ENCODE data around the gene IKZF3. TPM values are rescaled to one million over a fixed set of nuclear protein-coding genes. Genes with fewer than 3 reads are reported as not detected.
A peak's percentile ranks its signal among the peaks of the same experiment; 100 is the strongest.

The IKZF3 gene
- total and polyA plus RNA-seq, 7 experiments from 2014 or later: 9.7 to 77.8 (median 55.5) TPM

DNA sequence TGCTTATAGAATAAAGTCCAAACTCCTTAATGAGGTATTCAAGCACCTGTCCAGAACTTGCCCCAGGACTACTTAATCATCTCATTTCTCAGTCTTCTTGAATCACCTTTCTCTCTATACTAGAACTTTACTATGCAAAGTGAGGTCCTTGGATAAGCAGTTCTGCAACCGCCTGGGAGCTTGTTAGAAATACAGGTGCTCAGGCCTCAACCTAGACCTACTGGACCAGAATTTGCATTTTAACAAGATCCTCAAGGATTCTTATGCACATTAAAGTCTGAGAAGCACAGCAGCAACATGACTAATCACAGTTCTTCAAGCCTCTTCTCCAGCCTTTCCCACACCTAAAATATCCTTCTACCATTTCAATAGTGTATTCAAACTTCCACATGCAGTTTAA, 64.7 kb downstream of the IKZF3 start:
- Histone ChIP-seq H3K27ac (ENCODE audit: low read depth, low read length) (peak overlapping the region; percentile 52), H3K36me3 (ENCODE audit: control insufficient read depth in 2 of 3, insufficient read depth in 3 of 3, low read length in 3 of 3) (no peaks in the 10 kb centered on the region), H3K4me1 (ENCODE audit: control insufficient read depth in 2 of 2, insufficient read depth in 2 of 2, low read length in 2 of 2) (peaks cover 37 to 52% of the 10 kb centered on the region in 2 donors), H3K9me3 (ENCODE audit: control insufficient read depth in 2 of 3, low read length in 3 of 3) (no peaks in the 10 kb centered on the region), H3K4me3 (ENCODE audit: low read length) (no peak overlapping the region), H3K27me3 (ENCODE audit: control insufficient read depth in 2 of 2, insufficient read depth in 2 of 2, low read length in 2 of 2) (no peaks in the 10 kb centered on the region)
- ChIA-PET CTCF (interaction anchor here (1.1 to 1.4 kb wide), 2 partner anchors 13 kb away, joined by 3 read pairs; no protein-coding TSS in a partner anchor), POLR2A (interaction anchor here (1.1 to 1.7 kb wide), 5 partner anchors 10 to 20 kb away, joined by 3 to 11 read pairs (median 4); no protein-coding TSS in a partner anchor)
- Mint-ChIP-seq H3K36me3 (peaks cover 4 to 26% (median 19%) of the 10 kb centered on the region in 5 donors), H3K4me1 (peaks cover 33 to 79% (median 66%) of the 10 kb centered on the region in 7 donors), H3K4me3 (peak overlapping the region in 8 of 10 donors; percentile 2 to 46 (median 17)), H3K27ac (peak overlapping the region; percentile 9 to 97 (median 91)), H3K27me3 (no peaks in the 10 kb centered on the region), H3K9me3 (peaks cover 0 to 7% (median 0%) of the 10 kb centered on the region in 11 donors)
- ATAC-seq (no peak), DNase-seq (no peak)
- intact Hi-C loops (cut with micrococcal nuclease): no loop called here

DNA sequence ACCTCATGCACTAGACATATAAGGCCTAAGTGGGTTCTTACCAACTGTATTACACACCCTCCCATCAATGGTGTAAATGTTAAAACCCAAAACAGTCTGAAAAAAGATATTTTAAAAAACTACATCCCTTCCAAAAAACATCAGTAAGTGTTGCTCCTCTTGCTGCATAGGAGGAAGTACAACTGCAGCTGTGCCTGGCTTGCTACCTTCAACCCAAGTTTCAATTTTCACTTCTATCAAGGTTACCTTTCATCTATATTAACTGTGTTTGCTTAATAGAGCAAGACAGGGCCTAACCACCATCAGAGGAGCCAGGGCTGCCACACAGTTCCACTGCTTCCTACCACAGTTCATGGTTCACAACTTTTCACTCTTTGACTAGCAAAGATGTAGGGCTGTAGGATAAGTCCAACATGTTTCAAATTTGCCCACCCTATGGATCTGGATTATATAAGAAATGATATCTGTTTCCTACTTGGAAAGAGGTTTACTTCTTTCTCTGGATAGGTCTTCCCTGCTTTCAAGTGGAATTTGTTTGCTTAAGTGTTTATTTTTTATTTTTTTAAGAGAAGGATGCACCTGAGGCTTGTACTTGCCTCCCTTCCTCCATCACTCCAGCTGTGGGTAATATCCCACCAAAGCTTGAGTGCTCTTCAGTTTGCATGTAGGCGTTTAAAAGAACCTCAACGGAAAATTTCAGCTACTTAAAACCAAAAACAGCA, 69.7 kb downstream of the IKZF3 start:
- Mint-ChIP-seq H3K27ac (peak overlapping the region; percentile 86 to 96 (median 93)), H3K27me3 (no peaks in the 10 kb centered on the region), H3K4me1 (peaks cover 49 to 86% (median 82%) of the 10 kb centered on the region in 7 donors), H3K9me3 (peaks cover 0 to 4% (median 0%) of the 10 kb centered on the region in 11 donors), H3K36me3 (peaks cover 7 to 34% (median 24%) of the 10 kb centered on the region in 5 donors), H3K4me3 (peak overlapping the region; percentile 37 to 82 (median 76))
- ATAC-seq: peak; percentile 83
- intact Hi-C loops (cut with micrococcal nuclease): loop anchor here (1.0 to 5.0 kb wide), 4 partner anchors 19 to 68 kb away; partner anchors contain the start of gene IKZF3 (in 1 of the 2)
- H3K4me3 ChIP-seq (ENCODE audit: low read length): peak overlapping the region; percentile 2
- no peaks in the 10 kb centered on the region for H3K9me3 ChIP-seq (ENCODE audit: control insufficient read depth in 2 of 3, low read length in 3 of 3)
- H3K4me1 ChIP-seq (ENCODE audit: control insufficient read depth in 2 of 2, insufficient read depth in 2 of 2, low read length in 2 of 2): peaks cover 56 to 66% of the 10 kb centered on the region in 2 donors
- ChIA-PET CTCF (interaction anchor here (0.7 to 2.1 kb wide), 5 partner anchors 11 to 172 kb away, joined by 3 to 10 read pairs (median 4); no protein-coding TSS in a partner anchor), POLR2A (interaction anchor here (0.8 to 7.7 kb wide), 15 partner anchors 8 to 67 kb away, joined by 3 to 48 read pairs (median 5); no protein-coding TSS in a partner anchor)
- H3K27ac ChIP-seq (ENCODE audit: low read depth, low read length): peak overlapping the region; percentile 65
- DNase-seq: peak in 7 of 9 donors; percentile 28 to 67 (median 44)
- H3K36me3 ChIP-seq (ENCODE audit: control insufficient read depth in 2 of 3, insufficient read depth in 3 of 3, low read length in 3 of 3): no peaks in the 10 kb centered on the region
- H3K27me3 ChIP-seq (ENCODE audit: control insufficient read depth in 2 of 2, insufficient read depth in 2 of 2, low read length in 2 of 2): no peaks in the 10 kb centered on the region

DNA sequence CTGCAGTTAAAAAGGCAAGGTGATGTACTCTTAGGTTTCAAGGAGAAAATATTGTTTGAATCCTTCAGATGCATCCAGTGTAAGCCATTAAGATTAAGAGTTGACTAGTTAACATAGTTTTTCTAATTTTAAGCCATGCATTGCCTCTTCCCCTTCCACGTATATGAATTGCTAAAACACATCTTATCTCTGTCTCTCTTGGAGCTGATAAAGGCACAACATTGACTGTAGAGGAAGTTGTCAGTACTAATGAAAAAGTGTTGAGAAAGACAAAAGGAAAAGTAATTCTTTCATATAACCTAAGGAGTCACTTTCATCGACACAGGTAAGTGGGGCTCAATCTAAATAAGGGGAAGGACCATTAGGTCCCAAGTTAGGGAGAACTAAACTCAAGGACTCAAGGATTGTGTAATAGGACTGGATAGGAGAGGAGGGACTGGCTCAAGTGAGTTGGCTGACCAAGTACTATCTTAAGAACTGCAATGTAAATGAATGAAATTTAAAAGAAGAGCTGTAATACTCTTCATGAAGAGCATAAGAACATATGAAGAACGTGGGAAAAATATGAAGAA, 70.7 kb downstream of the IKZF3 start:
- H3K27ac ChIP-seq (ENCODE audit: low read depth, low read length): peak overlapping the region; percentile 65
- POLR2A ChIA-PET: interaction anchor here (0.7 to 7.7 kb wide), 22 partner anchors 8 to 678 kb away, joined by 3 to 48 read pairs (median 5); partner anchors contain the start of genes CASC3, IKZF3 and PGAP3
- no peaks in the 10 kb centered on the region for H3K27me3 Mint-ChIP-seq
- CTCF ChIA-PET: interaction anchor here (0.7 to 2.1 kb wide), 8 partner anchors 17 to 171 kb away, joined by 3 to 10 read pairs (median 5); no protein-coding TSS in a partner anchor
- intact Hi-C loops (cut with micrococcal nuclease): loop anchor here (1.0 to 5.0 kb wide), 4 partner anchors 15 to 69 kb away; partner anchors contain the start of gene IKZF3 (in 1 of the 2)
- H3K27ac Mint-ChIP-seq: peak overlapping the region; percentile 80 to 96 (median 93)
- H3K9me3 ChIP-seq (ENCODE audit: control insufficient read depth in 2 of 3, low read length in 3 of 3): no peaks in the 10 kb centered on the region
- no peaks in the 10 kb centered on the region for H3K27me3 ChIP-seq (ENCODE audit: control insufficient read depth in 2 of 2, insufficient read depth in 2 of 2, low read length in 2 of 2)
- H3K4me1 ChIP-seq (ENCODE audit: control insufficient read depth in 2 of 2, insufficient read depth in 2 of 2, low read length in 2 of 2): peaks cover 50 to 58% of the 10 kb centered on the region in 2 donors
- peak overlapping the region; percentile 35 to 82 (median 78) for H3K4me3 Mint-ChIP-seq
- H3K4me3 ChIP-seq (ENCODE audit: low read length): peak overlapping the region; percentile 2
- H3K9me3 Mint-ChIP-seq: peaks cover 0 to 4% (median 0%) of the 10 kb centered on the region in 11 donors
- ATAC-seq (no peak), DNase-seq (no peak)
- H3K36me3 Mint-ChIP-seq: peaks cover 7 to 32% (median 28%) of the 10 kb centered on the region in 5 donors
- H3K4me1 Mint-ChIP-seq: peaks cover 44 to 76% (median 73%) of the 10 kb centered on the region in 7 donors
- H3K36me3 ChIP-seq (ENCODE audit: control insufficient read depth in 2 of 3, insufficient read depth in 3 of 3, low read length in 3 of 3): peaks cover 0 to 5% (median 4%) of the 10 kb centered on the region in 3 experiments

DNA sequence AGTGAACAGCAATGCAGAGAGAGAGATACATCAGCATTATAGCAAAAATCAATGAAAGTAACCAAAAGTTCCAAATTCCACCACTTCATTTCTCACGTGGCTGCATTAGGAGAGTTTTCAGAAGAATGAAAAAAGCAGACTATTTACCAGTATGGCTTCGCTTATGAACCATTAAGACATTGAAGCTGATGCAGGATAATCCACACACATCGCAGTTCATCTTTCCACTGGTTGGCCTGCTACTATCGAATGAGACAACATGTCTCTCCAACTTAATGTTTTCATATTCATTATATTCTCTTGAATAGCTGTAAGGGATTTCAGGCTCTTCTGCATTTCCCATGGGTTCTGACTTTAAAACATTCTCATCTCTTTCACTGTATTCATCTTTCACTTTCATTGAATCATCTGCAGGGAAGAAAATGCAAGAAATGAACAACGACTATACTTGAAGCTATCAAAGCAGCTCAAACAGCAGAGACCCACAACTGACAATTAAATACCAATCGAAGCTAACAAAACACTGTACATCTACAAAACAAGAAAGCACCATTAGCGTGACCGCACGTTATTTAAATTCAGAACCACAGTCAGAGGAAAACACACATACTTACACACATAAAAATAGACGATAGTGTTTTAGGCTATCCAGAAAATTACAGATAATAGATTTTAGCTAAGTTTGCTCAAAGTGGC, 71.4 kb downstream of the IKZF3 start:
- H3K9me3 ChIP-seq (ENCODE audit: control insufficient read depth in 2 of 3, low read length in 3 of 3): no peaks in the 10 kb centered on the region
- Mint-ChIP-seq H3K9me3 (peaks cover 0 to 4% (median 0%) of the 10 kb centered on the region in 11 donors), H3K4me3 (peak overlapping the region in 9 of 10 donors; percentile 70 to 82 (median 80)), H3K27ac (peak overlapping the region; percentile 80 to 96 (median 93)), H3K27me3 (no peaks in the 10 kb centered on the region), H3K36me3 (peaks cover 13 to 35% (median 30%) of the 10 kb centered on the region in 5 donors), H3K4me1 (peaks cover 39 to 76% (median 71%) of the 10 kb centered on the region in 7 donors)
- H3K4me3 ChIP-seq (ENCODE audit: low read length): peak overlapping the region; percentile 2
- CTCF ChIA-PET: interaction anchor here (0.6 to 2.1 kb wide), 9 partner anchors 16 to 170 kb away, joined by 3 to 10 read pairs (median 5); no protein-coding TSS in a partner anchor
- no peak for DNase-seq
- H3K4me1 ChIP-seq (ENCODE audit: control insufficient read depth in 2 of 2, insufficient read depth in 2 of 2, low read length in 2 of 2): peaks cover 50 to 51% of the 10 kb centered on the region in 2 donors
- POLR2A ChIA-PET: interaction anchor here (0.9 to 7.7 kb wide), 18 partner anchors 8 to 348 kb away, joined by 3 to 48 read pairs (median 6); partner anchors contain the start of genes CASC3, IKZF3 and PGAP3
- H3K27ac ChIP-seq (ENCODE audit: low read depth, low read length): peak overlapping the region; percentile 65
- ATAC-seq: no peak
- peaks cover 0 to 12% (median 10%) of the 10 kb centered on the region in 3 experiments for H3K36me3 ChIP-seq (ENCODE audit: control insufficient read depth in 2 of 3, insufficient read depth in 3 of 3, low read length in 3 of 3)
- intact Hi-C loops (cut with micrococcal nuclease): loop anchor here (1.0 to 5.0 kb wide), 4 partner anchors 14 to 70 kb away; partner anchors contain the start of gene IKZF3 (in 1 of the 2)
- no peaks in the 10 kb centered on the region for H3K27me3 ChIP-seq (ENCODE audit: control insufficient read depth in 2 of 2, insufficient read depth in 2 of 2, low read length in 2 of 2)

DNA sequence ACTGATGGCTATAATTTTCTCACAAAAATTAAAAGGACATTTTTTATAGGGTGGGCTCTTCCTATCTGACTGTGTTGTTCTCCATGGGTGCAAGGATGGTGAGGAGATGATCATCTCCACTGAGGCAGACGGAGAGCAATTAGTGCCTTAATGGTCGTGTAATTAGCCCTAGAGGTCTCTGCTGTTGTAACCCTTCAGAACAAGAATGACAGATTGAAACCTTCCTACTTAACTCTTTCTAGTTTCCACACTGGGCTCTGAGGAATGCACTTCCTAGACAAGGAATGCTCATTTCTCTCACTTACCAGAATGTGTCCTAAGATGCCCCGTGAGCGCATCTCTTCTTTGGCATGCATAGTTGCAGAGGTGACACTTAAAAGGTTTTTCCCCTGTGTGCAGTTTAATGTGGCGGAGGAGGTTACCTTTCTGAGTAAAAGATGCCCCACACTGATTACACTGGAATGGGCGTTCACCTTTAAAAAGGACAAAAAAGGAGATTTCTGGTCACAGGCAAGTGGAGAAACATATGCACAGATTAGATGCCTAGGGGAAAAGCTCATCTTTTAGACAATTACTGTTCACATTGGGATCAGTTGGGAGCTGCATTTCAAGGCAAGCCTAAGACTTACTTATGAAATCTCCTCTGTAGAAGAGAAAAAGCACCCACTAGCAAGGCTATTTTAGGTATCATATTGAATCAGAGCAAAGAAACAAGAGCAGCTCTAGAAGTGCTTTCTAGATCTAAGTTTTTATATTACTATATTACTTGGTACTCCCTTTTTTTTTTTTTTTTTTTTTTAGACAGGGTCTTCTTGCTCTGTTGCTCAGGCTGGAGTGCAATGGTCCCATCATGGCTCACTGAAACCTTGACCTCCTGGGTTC, 72.8 kb downstream of the IKZF3 start:
- intact Hi-C loops (cut with micrococcal nuclease): loop anchor here (1.0 to 5.0 kb wide), 4 partner anchors 9 to 71 kb away; partner anchors contain the start of gene IKZF3 (in 1 of the 2)

More for the DNA sequence above, 72.8 kb downstream of the IKZF3 start:
- ChIA-PET CTCF (interaction anchor here (0.8 kb wide), 1 partner anchor 17 kb away, joined by 4 read pairs; no protein-coding TSS in a partner anchor), POLR2A (interaction anchor here (0.6 to 7.7 kb wide), 16 partner anchors 10 to 267 kb away, joined by 3 to 48 read pairs (median 6); partner anchors contain the start of genes IKZF3 and PGAP3)
- DNase-seq (peak in 6 of 9 donors; percentile 31 to 56 (median 42)), ATAC-seq (peak; percentile 75)
- peaks cover 0 to 17% (median 10%) of the 10 kb centered on the region in 3 experiments for H3K36me3 ChIP-seq (ENCODE audit: control insufficient read depth in 2 of 3, insufficient read depth in 3 of 3, low read length in 3 of 3)
- no peaks in the 10 kb centered on the region for H3K9me3 ChIP-seq (ENCODE audit: control insufficient read depth in 2 of 3, low read length in 3 of 3)
- peak overlapping the region; percentile 63 to 82 (median 72) for H3K4me3 Mint-ChIP-seq
- peaks cover 0 to 6% (median 0%) of the 10 kb centered on the region in 11 donors for H3K9me3 Mint-ChIP-seq
- no peaks in the 10 kb centered on the region for H3K27me3 ChIP-seq (ENCODE audit: control insufficient read depth in 2 of 2, insufficient read depth in 2 of 2, low read length in 2 of 2)
- H3K27me3 Mint-ChIP-seq: no peaks in the 10 kb centered on the region
- H3K36me3 Mint-ChIP-seq: peaks cover 13 to 39% (median 30%) of the 10 kb centered on the region in 5 donors
- H3K4me1 ChIP-seq (ENCODE audit: control insufficient read depth in 2 of 2, insufficient read depth in 2 of 2, low read length in 2 of 2): peaks cover 50 to 51% of the 10 kb centered on the region in 2 donors
- H3K4me3 ChIP-seq (ENCODE audit: low read length): peak overlapping the region; percentile 8
- H3K27ac Mint-ChIP-seq: peak overlapping the region; percentile 70 to 96 (median 94)
- H3K4me1 Mint-ChIP-seq: peaks cover 45 to 78% (median 71%) of the 10 kb centered on the region in 7 donors
- H3K27ac ChIP-seq (ENCODE audit: low read depth, low read length): peak overlapping the region; percentile 65

Data from naive thymus-derived CD4-positive, alpha-beta T cell (primary cell).